ENCODE measurements around the gene PDE6B. TPM values are rescaled to one million over a fixed set of nuclear protein-coding genes. Genes with fewer than 3 reads are reported as not detected.

PDE6B gene
- total RNA-seq, 4 donors from 2014 or later = 6.4 to 26.4 (median 14.4) TPM

GRCh38 chr4:622996-623913 is 2.1 kb upstream of the PDE6B start:
- no peak for TF ChIP-seq CTCF (IDR thresholded peaks at IDR 0.05)
- no peak for TF ChIP-seq POLR2A (IDR thresholded peaks at IDR 0.05)
- H3K36me3 ChIP-seq = no peaks in the 10 kb centered on the region
- no peak overlapping the region for H3K27ac ChIP-seq
- no peaks in the 10 kb centered on the region for H3K9me3 ChIP-seq
- no peak overlapping the region for H3K4me3 ChIP-seq (replicated peaks in 1 of 3)
- no peak for DNase-seq
- WGBS, 2 donors = 73 to 76% methylated on average over 24 of the region's 24 CpGs
- H3K4me1 ChIP-seq = peaks cover 6 to 16% of the 10 kb centered on the region in 2 donors
- no peaks in the 10 kb centered on the region for H3K27me3 ChIP-seq
- intact Hi-C loops (cut with DNase I) = no loop called here

- Histone ChIP-seq H3K27ac (no peak overlapping the region), H3K4me3 (replicated peaks in 1 of 3) (no peak overlapping the region), H3K9me3 (no peaks in the 10 kb centered on the region), H3K4me1 (peaks cover 6 to 20% of the 10 kb centered on the region in 2 donors), H3K27me3 (no peaks in the 10 kb centered on the region), H3K36me3 (no peaks in the 10 kb centered on the region)
- TF ChIP-seq POLR2A (IDR thresholded peaks at IDR 0.05) (no peak), CTCF (IDR thresholded peaks at IDR 0.05) (no peak)
- intact Hi-C loops (cut with DNase I) = no loop called here
- WGBS, 2 donors = 74 to 76% methylated on average over 19 to 27 of the region's 29 CpGs
- DNase-seq = no peak
Measured at GRCh38 chr4:623914-624566, 1.3 kb upstream of the PDE6B start.

- peak; percentile 62 to 71 for DNase-seq
- no peak overlapping the region for H3K27ac ChIP-seq
- 58 to 80% methylated on average over 27 to 31 of the region's 39 CpGs for WGBS, 2 donors
- H3K9me3 ChIP-seq = no peaks in the 10 kb centered on the region
- H3K4me3 ChIP-seq (replicated peaks in 1 of 3) = no peak overlapping the region
- H3K36me3 ChIP-seq = no peaks in the 10 kb centered on the region
- no peaks in the 10 kb centered on the region for H3K27me3 ChIP-seq
- H3K4me1 ChIP-seq = peaks cover 6 to 20% of the 10 kb centered on the region in 2 donors
- no peak for TF ChIP-seq POLR2A (IDR thresholded peaks at IDR 0.05)
- TF ChIP-seq CTCF (IDR thresholded peaks at IDR 0.05) = no peak
- intact Hi-C loops (cut with DNase I) = no loop called here
Measured at GRCh38 chr4:625631-626161, 323 bp downstream of the PDE6B start.

GRCh38 chr4:626201-627091 is 1.1 kb downstream of the PDE6B start:
- no peak overlapping the region for H3K27ac ChIP-seq
- no peaks in the 10 kb centered on the region for H3K27me3 ChIP-seq
- no peaks in the 10 kb centered on the region for H3K36me3 ChIP-seq
- DNase-seq = no peak
- TF ChIP-seq CTCF (IDR thresholded peaks at IDR 0.05) (no peak), POLR2A (IDR thresholded peaks at IDR 0.05) (no peak)
- intact Hi-C loops (cut with DNase I) = no loop called here
- WGBS, 2 donors = 69 to 79% methylated on average over 13 to 19 of the region's 20 CpGs
- H3K9me3 ChIP-seq = no peaks in the 10 kb centered on the region
- peaks cover 6 to 20% of the 10 kb centered on the region in 2 donors for H3K4me1 ChIP-seq
- H3K4me3 ChIP-seq (replicated peaks in 1 of 3) = no peak overlapping the region

Measured in thyroid gland (tissue), 4 donors.